SK-N-SH treated with all-trans-retinoic acid at 6 μM for 48 hours (cell line): Measurements from ENCODE around the gene SMC1B.

Experiments
- ATAC-seq: fragments of 200-7000 bp; cut with Tn5 transposase; 3 replicates; pipeline ENCODE4 v1.9.1; 2020; ENCODE audit warnings: mild to moderate bottlenecking, moderate library complexity
- ARNTL ChIP-seq: fragments of 450-650 bp; formaldehyde crosslinking; IDR thresholded peaks from 2 replicates; pipeline ENCODE4 v1.5.0; 2020; ENCODE audit warnings: low read depth, mild to moderate bottlenecking, moderate library complexity, borderline replicate concordance
- BACH2 ChIP-seq: fragments of 250-450 bp; sonication (Bioruptor Pico); IDR thresholded peaks from 2 replicates; pipeline ENCODE4 v1.9.0; 2021; ENCODE audit warnings: mild to moderate bottlenecking, borderline replicate concordance
- CREB5 ChIP-seq: fragments of 250-450 bp; sonication (Bioruptor Pico); IDR thresholded peaks from 2 replicates; pipeline ENCODE4 v1.5.1; 2020; ENCODE audit warnings: low read depth, mild to moderate bottlenecking, moderate library complexity
- CSDC2 ChIP-seq: fragments of 250-450 bp; sonication (Bioruptor Pico); IDR thresholded peaks from 2 replicates; pipeline ENCODE4 v1.5.0; 2020; ENCODE audit warnings: mild to moderate bottlenecking, moderate library complexity
- CSRNP3 ChIP-seq: fragments of 250-450 bp; sonication (Bioruptor Pico); IDR thresholded peaks from 2 replicates; pipeline ENCODE4 v1.5.1; 2021; ENCODE audit warnings: mild to moderate bottlenecking, moderate library complexity
- ESRRG ChIP-seq: fragments of 250-450 bp; sonication (Bioruptor Pico); IDR thresholded peaks from 2 replicates; pipeline ENCODE4 v1.6.1; 2021; ENCODE audit warnings: mild to moderate bottlenecking
- ISL1 ChIP-seq: fragments of 250-450 bp; sonication (Bioruptor Pico); IDR thresholded peaks from 2 replicates; pipeline ENCODE4 v2.1.2; 2022; ENCODE audit warnings: mild to moderate bottlenecking, moderate library complexity
- OSR1 ChIP-seq: fragments of 250-450 bp; sonication (Bioruptor Pico); IDR thresholded peaks from 2 replicates; pipeline ENCODE4 v1.8.0; 2022; ENCODE audit warnings: moderate library complexity, mild to moderate bottlenecking, inconsistent platforms
- PATZ1 ChIP-seq: fragments of 250-450 bp; sonication (Bioruptor Pico); IDR thresholded peaks from 2 replicates; pipeline ENCODE4 v1.8.0; 2020; ENCODE audit warnings: mild to moderate bottlenecking, moderate library complexity, borderline replicate concordance
- POU6F1 ChIP-seq: fragments of 250-450 bp; sonication (Bioruptor Pico); IDR thresholded peaks from 2 replicates; pipeline ENCODE4 v1.8.0; 2021; ENCODE audit warnings: low read depth, mild to moderate bottlenecking, moderate library complexity, borderline replicate concordance
- PPARA ChIP-seq: fragments of 250-450 bp; sonication (Bioruptor Pico); IDR thresholded peaks from 2 replicates; pipeline ENCODE4 v1.5.0; 2020; ENCODE audit warnings: mild to moderate bottlenecking, borderline replicate concordance
- SNAI2 ChIP-seq: fragments of 250-450 bp; sonication (Bioruptor Pico); IDR thresholded peaks from 2 replicates; pipeline ENCODE4 v1.5.0; 2020; ENCODE audit warnings: mild to moderate bottlenecking, moderate library complexity
- TOX ChIP-seq: fragments of 250-450 bp; sonication (Bioruptor Pico); IDR thresholded peaks from 2 replicates; pipeline ENCODE4 v1.8.0; 2021; ENCODE audit warnings: mild to moderate bottlenecking, moderate library complexity, borderline replicate concordance
- ZC3H10 ChIP-seq: fragments of 250-450 bp; sonication (Bioruptor Pico); IDR thresholded peaks from 2 replicates; pipeline ENCODE4 v1.5.1; 2021; ENCODE audit warnings: mild to moderate bottlenecking, moderate library complexity
- ZFP30 ChIP-seq: fragments of 450-650 bp; formaldehyde crosslinking; IDR thresholded peaks from 2 replicates; pipeline ENCODE4 v1.5.0; 2022; ENCODE audit warnings: mild to moderate bottlenecking, moderate library complexity
- ZNF565 ChIP-seq: fragments of 450-650 bp; formaldehyde crosslinking; conservative IDR thresholded peaks from 2 replicates; pipeline ENCODE4 v1.5.0; 2020; ENCODE audit warnings: low read depth, mild to moderate bottlenecking, moderate library complexity
- ZNF70 ChIP-seq: fragments of 450-650 bp; formaldehyde crosslinking; IDR thresholded peaks from 2 replicates; pipeline ENCODE4 v1.5.0; 2020; ENCODE audit warnings: mild to moderate bottlenecking, moderate library complexity
- ZNF8 ChIP-seq: fragments of 450-650 bp; formaldehyde crosslinking; IDR thresholded peaks from 2 replicates; pipeline ENCODE4 v1.5.0; 2020; ENCODE audit warnings: mild to moderate bottlenecking, moderate library complexity
- TF ChIP-seq, protein P1 (sequence below): fragments of 250-450 bp; sonication (Bioruptor Pico); IDR thresholded peaks from 2 replicates; pipeline ENCODE4 v1.5.0; 2020; ENCODE audit warnings: mild to moderate bottlenecking, moderate library complexity

SMC1B gene

DNA sequence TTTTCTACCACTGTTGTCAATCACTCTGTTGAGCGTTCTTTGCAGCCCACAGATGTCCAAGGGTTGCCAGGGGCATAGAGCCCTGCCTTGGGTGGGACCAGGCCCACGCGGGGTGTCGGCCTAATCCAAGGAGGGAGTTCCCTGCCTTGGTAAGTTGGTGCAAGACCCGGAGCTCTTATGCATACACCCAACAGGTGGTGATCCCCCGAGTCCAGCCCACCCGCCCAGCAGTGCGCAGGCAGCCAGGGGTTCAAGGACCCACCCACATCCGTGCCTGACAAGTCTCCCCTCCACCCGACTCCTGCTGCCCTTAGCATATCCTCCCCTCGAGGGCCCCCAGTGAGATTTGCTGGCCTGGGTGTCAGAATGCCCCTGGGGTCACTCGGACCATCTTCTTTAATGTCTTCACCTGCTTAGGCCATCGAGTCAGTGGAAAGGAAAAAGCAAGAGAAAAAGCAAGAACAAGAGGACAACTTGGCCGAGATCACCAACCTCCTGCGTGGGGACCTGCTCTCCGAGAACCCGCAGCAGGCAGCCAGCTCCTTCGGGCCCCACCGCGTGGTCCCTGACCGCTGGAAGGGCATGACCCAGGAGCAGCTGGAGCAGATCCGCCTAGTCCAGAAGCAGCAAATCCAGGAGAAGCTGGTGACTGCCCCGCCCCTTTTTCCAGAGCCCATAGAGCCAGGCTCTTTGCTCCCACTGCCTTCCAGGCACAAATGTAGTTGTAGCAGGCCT lies 12.3 kb upstream of the SMC1B start:
- TF ChIP-seq ARNTL (CRISPR knock-in tag) (no peak), CSRNP3 (CRISPR knock-in tag) (no peak), ESRRG (no peak)
- TF ChIP-seq, protein P1, sequence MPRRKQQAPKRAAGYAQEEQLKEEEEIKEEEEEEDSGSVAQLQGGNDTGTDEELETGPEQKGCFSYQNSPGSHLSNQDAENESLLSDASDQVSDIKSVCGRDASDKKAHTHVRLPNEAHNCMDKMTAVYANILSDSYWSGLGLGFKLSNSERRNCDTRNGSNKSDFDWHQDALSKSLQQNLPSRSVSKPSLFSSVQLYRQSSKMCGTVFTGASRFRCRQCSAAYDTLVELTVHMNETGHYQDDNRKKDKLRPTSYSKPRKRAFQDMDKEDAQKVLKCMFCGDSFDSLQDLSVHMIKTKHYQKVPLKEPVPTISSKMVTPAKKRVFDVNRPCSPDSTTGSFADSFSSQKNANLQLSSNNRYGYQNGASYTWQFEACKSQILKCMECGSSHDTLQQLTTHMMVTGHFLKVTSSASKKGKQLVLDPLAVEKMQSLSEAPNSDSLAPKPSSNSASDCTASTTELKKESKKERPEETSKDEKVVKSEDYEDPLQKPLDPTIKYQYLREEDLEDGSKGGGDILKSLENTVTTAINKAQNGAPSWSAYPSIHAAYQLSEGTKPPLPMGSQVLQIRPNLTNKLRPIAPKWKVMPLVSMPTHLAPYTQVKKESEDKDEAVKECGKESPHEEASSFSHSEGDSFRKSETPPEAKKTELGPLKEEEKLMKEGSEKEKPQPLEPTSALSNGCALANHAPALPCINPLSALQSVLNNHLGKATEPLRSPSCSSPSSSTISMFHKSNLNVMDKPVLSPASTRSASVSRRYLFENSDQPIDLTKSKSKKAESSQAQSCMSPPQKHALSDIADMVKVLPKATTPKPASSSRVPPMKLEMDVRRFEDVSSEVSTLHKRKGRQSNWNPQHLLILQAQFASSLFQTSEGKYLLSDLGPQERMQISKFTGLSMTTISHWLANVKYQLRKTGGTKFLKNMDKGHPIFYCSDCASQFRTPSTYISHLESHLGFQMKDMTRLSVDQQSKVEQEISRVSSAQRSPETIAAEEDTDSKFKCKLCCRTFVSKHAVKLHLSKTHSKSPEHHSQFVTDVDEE (CRISPR knock-in tag): no peak
- no peak for ATAC-seq

- no peak for ATAC-seq
- TF ChIP-seq ZNF8 (CRISPR knock-in tag): no peak
- TF ChIP-seq PATZ1 (CRISPR knock-in tag): no peak
- TF ChIP-seq PPARA (CRISPR knock-in tag): no peak
- no peak for TF ChIP-seq TOX
Measured at GRCh38 chr22:45425101-45425500, 11.7 kb upstream of the SMC1B start.

DNA sequence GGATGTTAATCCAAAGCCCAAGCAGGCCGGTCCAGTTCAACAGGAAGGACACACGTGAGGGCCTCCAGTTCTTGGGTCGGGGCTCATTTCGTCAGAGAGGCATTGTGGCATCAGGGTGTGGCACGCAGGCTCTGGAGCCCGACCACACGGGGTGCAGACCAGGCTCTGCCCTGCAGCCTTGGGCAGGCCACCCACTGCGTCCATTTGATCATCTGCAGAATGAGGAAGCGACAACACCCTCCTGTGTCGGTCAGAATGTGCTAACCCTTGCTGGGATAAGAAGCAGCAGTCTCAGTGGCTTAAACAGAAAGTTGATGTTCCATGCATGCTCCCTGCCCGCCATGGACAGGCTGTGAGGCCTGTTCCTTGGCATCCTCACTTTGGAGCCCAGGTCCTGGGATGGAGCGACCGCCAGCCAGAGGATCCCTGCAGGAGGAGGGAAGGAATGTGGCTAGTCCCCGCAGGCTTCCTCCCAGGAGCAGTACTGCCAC lies 10.9 kb upstream of the SMC1B start:
- TF ChIP-seq PATZ1 (CRISPR knock-in tag): no peak
- no peak for TF ChIP-seq ZNF70 (CRISPR knock-in tag)
- TF ChIP-seq SNAI2 (CRISPR knock-in tag): no peak
- TF ChIP-seq ARNTL (CRISPR knock-in tag): no peak
- no peak for TF ChIP-seq ZNF8 (CRISPR knock-in tag)
- TF ChIP-seq ZFP30 (CRISPR knock-in tag): no peak
- TF ChIP-seq BACH2 (CRISPR knock-in tag): no peak
- no peak for TF ChIP-seq PPARA (CRISPR knock-in tag)
- TF ChIP-seq, protein P1 (CRISPR knock-in tag): no peak
- TF ChIP-seq CSRNP3 (CRISPR knock-in tag): no peak
- TF ChIP-seq OSR1 (CRISPR knock-in tag): no peak
- no peak for TF ChIP-seq CREB5
- TF ChIP-seq TOX: no peak
- no peak for TF ChIP-seq ZC3H10 (CRISPR knock-in tag)
- no peak for TF ChIP-seq ZNF565
- TF ChIP-seq ISL1: no peak
- TF ChIP-seq POU6F1 (CRISPR knock-in tag): no peak
- TF ChIP-seq CSDC2 (CRISPR knock-in tag): no peak
- no peak for TF ChIP-seq ESRRG
- no peak for ATAC-seq
